ENCODE data around the gene PCDH15. TPM values are rescaled to one million over a fixed set of nuclear protein-coding genes. Genes with fewer than 3 reads are reported as not detected.

PCDH15 gene
- total RNA-seq, 4 donors from 2014 or later = not detected

GRCh38 chr10:54620352-54620751 is 180.7 kb downstream of the PCDH15 start:
- no peak for TF ChIP-seq CTCF (IDR thresholded peaks at IDR 0.05; ENCODE audit: low read depth)

GRCh38 chr10:54614072-54614471 is 187.0 kb downstream of the PCDH15 start:
- TF ChIP-seq CTCF (IDR thresholded peaks at IDR 0.05; ENCODE audit: low read depth) = no peak

GRCh38 chr10:54613162-54613561 is 187.9 kb downstream of the PCDH15 start:
- TF ChIP-seq CTCF (IDR thresholded peaks at IDR 0.05; ENCODE audit: low read depth) = no peak

GRCh38 chr10:54609423-54609822 is 191.6 kb downstream of the PCDH15 start:
- TF ChIP-seq CTCF (IDR thresholded peaks at IDR 0.05; ENCODE audit: low read depth) = no peak

- no peak for TF ChIP-seq CTCF (IDR thresholded peaks at IDR 0.05; ENCODE audit: low read depth)
Observed at GRCh38 chr10:54607983-54608382, 193.0 kb downstream of the PCDH15 start.

GRCh38 chr10:54594289-54594688 is 206.7 kb downstream of the PCDH15 start:
- TF ChIP-seq CTCF (IDR thresholded peaks at IDR 0.05; ENCODE audit: low read depth) = no peak

- TF ChIP-seq CTCF (IDR thresholded peaks at IDR 0.05; ENCODE audit: low read depth) = no peak
Observed at GRCh38 chr10:54587971-54588370, 213.1 kb downstream of the PCDH15 start.
